Choroid plexus epithelial cell (primary cell): ENCODE data around the gene GCHFR.
A peak's percentile ranks its signal among the peaks of the same experiment; 100 is the strongest.

Experiments used
- DNase-seq: peaks from one replicate; pipeline ENCODE4 v3.0.0-alpha.2; 2010; ENCODE audit warnings: low read depth
- H3K4me3 ChIP-seq: 2 replicates; pipeline ENCODE4 v1.5.1; 2011; ENCODE audit warnings: low read depth, mild to moderate bottlenecking, control low read depth, low read length, moderate library complexity
- CTCF ChIP-seq: conservative IDR thresholded peaks from 2 replicates; pipeline ENCODE4 v1.5.1; 2011; ENCODE audit warnings: low read depth, mild to moderate bottlenecking, control low read depth, inconsistent platforms, low read length, moderate library complexity

The GCHFR gene

GRCh38 chr15:40803076-40803475, 39.2 kb downstream of the GCHFR start:
- no peak for TF ChIP-seq CTCF
- DNase-seq: no peak

GRCh38 chr15:40803688-40804087, 39.8 kb downstream of the GCHFR start:
- DNase-seq: no peak
- TF ChIP-seq CTCF: no peak
- no peak overlapping the region for H3K4me3 ChIP-seq

More at GRCh38 chr15:40803076-40803475, 39.2 kb downstream of the GCHFR start:
- no peak overlapping the region for H3K4me3 ChIP-seq

GRCh38 chr15:40806672-40807027, 42.8 kb downstream of the GCHFR start:
- DNase-seq: no peak
- peak overlapping the region; percentile 100 for H3K4me3 ChIP-seq
- TF ChIP-seq CTCF: no peak

GRCh38 chr15:40807028-40807887, 43.4 kb downstream of the GCHFR start, which contains the start of the genes DNAJC17 and ZFYVE19:
TSS of gene DNAJC17 (minus strand) at chr15:40807473. CDS start at chr15:40807446, 27 bp downstream.
TSS of gene ZFYVE19 (plus strand) at chr15:40807089. CDS start at chr15:40807590, 501 bp downstream.
- H3K4me3 ChIP-seq: peak within 1 kb of the TSS; percentile 100
- no peak for TF ChIP-seq CTCF
- peak; percentile 99 for DNase-seq

- TF ChIP-seq CTCF: no peak
- H3K4me3 ChIP-seq: peak overlapping the region; percentile 100
- DNase-seq: no peak
Measured at GRCh38 chr15:40807888-40808461, 44.1 kb downstream of the GCHFR start.

- no peak for DNase-seq
- TF ChIP-seq CTCF: no peak
- H3K4me3 ChIP-seq: no peak overlapping the region
Measured at GRCh38 chr15:40808861-40809450, 45.1 kb downstream of the GCHFR start.
